ENCODE data around the gene CCDC102A.
"Not testable (repeated sequence)": the region's sequence is repeated elsewhere in the genome, so short reads cannot be mapped to it uniquely, and the experiment has no call there.

CCDC102A gene

DNA sequence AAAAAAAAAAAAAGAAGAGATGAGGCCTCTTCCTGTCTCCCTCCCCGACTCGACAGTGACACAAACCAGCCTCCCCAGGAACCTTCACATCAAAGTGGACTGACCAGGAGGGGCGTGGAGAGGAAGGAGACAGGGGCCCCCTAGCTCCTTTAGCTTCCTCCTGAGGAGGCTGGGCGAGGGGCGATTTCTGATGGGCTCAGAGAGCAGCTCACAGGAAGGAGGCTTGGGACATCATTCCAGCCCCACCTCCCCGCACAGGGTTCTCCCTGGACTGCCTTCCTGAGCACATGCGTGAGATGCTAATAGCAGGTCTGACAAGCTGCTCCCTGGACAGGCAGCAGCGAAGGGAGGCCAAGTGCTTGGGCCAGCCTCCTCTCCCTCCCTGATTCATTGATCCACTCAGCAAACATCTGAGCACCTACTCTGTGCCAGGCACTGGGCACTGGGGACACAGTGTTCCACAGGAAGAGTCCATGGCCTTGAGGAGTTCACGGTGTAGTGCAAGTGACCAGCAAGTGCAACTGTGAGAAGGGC is 35.7 kb downstream of the CCDC102A start:
- DNase-seq (ENCODE audit: low spot score), result no peak

DNA sequence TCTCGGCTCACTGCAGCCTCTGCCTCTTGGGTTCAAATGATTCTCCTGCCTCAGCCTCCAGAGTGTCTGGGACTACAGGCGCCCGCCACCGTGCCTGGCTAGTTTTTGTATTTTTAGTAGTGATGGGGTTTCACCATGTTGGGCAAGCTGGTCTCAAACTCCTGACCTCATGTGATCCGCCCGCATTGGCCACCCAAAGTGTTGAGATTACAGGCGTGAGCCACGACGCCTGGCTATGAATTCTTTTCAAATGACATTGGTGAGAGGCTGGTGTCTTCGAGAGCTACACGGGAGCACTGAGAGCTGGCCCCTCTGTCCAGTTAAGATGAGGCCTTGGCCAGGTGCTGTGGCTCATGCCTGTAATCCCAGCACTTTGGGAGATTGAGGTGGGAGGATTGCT is 36.4 kb downstream of the CCDC102A start:
- DNase-seq (ENCODE audit: low spot score), result not testable (repeated sequence)

DNA sequence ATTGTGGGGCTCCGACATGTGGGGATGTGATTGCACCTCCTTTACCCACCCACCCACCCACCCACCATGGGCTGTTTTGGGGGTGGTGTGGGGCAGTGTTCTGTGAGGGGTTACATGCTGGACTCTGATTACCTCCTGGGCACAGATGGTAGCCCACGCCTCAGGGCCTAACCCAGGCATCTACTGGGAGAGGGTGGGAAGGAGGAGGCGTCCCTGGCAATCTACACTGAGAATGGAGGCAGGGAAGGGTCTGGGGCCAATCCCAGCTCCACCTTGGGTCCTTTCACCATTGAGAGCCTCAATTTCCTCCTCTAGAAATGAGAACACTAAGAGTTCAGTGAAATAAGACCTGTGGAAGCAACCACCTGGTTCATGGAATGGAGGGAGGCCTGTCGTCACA is 38.3 kb downstream of the CCDC102A start:
- DNase-seq (ENCODE audit: low spot score), result no peak

DNA sequence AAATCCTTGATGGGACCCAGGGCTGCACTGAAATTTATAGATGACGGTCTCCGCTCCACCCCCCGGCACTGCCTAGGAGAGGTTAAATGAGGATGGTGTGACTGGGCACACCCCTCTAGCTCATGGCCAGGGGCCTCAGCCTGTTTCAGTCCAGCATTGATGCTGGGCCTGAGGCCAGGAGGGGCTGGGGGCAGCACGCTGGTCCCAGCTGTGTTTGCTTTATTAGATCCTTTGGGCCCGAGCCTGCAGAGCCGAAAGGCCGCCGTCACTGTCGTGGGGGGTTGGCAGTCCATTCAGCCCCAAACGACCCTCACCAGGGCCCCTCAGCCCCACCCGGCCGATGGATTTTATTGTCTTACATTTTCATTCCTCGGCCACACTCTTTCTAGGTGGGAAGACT is 39.2 kb downstream of the CCDC102A start:
- DNase-seq (ENCODE audit: low spot score), result no peak

DNA sequence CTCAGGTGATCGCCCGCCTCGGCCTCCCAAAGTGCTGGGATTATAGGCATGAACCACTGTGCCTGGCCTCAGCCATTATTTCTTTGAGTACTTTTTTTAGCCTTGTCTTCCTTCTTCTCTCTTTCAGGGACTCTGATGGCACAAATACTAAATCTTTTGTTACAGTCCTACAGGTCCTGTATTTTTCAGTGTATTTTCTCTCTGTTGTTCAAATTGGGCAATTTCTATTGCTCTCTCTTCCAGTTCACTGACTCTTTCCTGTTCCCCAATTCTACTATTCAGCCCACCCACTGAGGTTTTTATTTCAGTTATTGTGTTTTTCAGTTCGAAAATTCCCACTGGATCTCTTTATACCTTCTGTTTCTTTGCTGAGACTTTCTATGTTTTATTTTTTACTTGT is 42.6 kb downstream of the CCDC102A start:
- no peak for DNase-seq (ENCODE audit: low spot score)

DNA sequence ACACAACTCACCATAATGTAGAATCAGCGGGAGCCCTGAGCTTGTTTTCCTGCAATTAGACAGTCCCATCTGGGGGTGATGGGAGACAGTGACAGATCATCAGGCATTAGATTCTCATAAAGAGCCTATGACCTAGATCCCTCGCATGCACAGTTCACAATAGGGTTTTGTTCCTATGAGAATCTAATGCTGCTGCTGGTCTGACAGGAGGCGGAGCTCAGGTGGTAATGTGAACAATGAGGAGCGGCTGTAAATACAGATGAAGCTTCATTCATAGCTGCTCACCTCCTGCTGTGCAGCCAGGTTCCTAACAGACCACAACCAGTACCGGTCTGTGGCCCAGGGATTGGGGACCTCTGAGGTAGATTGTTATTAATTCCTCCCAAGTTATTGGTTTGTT is 47.1 kb downstream of the CCDC102A start:
- no peak for DNase-seq (ENCODE audit: low spot score)

DNA sequence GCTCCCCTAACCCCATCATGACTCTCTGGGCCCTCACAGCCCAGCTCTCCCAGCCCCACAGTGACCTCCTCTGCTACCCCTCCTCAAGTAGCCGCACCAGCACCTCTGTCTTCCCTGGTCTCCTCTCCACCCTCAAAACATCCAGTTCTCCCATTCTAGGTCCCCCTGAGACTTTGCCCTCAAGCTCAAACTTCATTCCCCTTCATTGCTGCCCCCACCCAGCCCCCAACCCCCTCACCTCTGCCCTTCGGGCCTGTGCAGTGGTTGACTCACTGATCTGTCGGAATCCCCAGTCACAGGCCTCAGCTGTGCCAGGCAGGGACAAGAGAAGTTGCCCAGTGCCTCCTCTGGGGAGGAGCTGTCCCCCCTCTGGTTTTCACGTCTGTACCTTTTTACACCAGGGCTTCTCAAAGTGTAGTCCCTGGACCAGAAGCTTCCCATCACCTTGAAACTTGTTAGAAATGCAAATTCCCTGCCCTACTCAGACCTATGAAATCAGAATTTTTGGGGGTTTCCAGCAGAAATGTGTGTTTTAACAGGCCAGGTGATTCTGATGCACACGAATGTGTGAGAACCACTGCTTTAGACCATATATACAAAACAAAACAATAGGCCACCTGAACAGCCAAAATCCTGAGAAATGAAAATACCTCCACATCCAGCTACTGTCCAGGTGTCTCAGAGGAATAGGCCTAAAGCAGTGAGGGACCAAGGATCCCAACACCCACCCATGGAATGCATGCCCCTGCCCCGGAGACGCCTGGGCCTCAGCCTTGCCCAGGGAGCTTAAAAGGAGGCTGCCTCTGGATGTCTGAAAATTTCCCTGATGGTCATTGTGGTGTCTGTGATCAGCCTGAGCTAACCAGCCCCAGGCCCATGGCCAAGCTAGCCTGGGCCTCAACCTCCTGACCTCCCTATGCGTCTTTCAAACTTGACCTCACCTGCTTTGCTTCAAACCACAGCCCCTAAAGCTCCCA is 49.2 kb downstream of the CCDC102A start:
- DNase-seq (ENCODE audit: low spot score), result no peak

DNA sequence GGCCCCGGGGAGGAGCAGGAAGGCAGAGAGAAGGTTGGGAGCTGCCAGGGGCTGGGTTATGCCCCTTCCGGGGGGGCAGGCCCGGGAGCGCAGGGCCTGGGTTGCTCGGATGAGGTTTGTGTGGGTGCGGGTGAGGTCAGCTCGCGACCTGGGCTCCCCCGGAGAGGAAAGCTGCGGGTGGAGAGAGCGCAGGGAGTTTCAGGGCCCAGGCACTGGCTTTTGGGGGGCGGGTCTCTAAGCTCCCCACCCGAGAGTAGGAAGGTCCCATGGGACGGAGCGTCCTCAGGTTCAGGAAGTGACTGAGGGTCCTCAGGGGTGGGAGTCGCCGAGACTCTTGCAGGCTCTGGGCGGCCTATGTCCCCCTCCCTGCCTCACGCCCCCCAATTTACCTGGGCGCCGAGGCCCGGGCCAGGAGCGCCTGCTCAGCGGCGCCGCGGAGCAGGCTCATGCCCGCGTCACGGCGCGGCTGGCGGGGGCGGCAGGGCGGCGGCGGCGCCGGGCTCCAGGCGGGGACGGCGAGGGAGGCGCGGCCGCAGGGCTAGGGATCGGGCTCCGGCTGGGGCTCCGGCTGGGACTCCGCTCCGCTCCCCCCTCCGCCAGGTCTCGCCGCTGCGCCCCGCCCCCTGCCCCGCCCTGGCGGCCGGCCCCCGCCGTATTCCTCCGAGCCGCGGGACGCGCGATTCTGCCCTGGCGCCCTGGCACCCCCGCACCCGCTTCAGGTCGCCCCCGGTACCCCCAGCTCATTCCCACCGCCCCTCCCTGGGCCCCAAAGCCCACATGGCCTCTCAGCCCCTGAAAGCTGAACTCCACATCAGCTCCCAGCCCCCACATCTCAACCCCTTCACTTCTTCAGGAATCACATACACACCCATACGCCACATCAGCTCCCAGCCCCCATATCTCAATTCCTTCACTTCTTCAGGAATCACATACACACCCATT is 50.2 kb downstream of the CCDC102A start, which contains the start of gene DOK4:
DOK4 (minus strand) TSS at position 578 of the 942 bp plus-strand sequence. CDS start 6,986 bp downstream, outside the sequence.
- peak; percentile 71 for DNase-seq (ENCODE audit: low spot score)

DNA sequence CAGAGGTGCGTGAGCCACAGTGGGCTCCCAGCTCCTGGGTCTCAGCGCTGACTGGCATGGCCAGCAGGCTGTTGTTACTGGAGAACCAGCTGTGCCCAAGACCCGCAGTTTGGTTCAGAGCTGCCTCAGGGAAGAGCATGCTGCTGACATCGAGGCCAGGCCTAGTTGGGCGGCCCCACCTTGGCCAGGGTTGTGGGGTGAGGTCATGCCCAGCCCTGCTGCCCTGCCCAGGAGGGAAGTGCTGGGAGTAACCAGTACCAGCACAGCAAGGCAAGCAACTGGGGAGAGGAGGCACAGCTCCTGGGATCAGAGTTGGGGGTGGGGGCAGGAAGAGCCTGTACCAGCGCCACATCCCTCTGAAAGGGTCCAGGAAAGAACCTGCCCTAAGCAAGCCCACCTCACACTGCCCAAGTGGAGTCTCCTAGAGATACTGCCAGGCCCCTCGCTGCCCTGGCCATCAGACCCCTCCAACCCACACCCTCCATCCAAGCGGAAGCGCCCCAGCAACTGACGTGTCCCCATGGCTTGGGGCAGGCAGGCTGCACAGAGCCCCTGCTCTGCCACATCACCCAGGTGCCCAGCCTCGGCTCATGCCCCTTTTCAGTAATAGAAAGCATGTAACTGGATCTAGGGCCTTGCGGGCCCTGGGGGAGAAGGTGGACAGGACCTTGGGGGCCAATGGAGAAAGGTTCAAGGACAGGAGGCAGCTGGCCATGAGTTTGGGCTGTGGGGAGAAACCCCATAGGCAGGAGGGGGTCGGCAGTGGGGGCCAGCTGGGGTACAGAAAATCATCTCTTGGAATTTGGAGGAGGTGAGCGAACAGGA is 51.1 kb downstream of the CCDC102A start:
- no peak for DNase-seq (ENCODE audit: low spot score)

DNA sequence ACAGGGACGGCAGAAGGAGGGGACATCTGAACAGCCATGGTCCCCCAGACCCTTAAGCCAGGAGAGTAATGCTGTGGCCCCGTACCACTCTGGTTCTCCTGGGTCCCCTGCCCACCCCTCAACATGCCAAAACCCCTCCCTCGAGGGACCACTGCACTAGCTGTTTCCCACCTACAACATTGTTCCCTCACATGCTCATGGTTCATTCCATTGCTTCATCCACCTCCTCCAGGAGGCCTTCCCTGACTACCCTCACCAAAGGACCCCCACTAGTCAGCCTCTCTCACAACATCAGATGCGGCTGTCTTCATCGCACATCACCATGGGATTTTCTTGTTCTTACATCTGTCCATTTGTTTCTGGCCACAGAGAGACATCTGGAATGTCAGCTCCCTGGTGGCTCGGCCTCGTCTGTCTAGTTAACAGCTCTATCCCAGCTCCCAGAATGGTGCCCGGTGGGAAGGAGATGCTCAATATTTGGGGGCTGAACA is 51.8 kb downstream of the CCDC102A start:
- DNase-seq (ENCODE audit: low spot score), result no peak

DNA sequence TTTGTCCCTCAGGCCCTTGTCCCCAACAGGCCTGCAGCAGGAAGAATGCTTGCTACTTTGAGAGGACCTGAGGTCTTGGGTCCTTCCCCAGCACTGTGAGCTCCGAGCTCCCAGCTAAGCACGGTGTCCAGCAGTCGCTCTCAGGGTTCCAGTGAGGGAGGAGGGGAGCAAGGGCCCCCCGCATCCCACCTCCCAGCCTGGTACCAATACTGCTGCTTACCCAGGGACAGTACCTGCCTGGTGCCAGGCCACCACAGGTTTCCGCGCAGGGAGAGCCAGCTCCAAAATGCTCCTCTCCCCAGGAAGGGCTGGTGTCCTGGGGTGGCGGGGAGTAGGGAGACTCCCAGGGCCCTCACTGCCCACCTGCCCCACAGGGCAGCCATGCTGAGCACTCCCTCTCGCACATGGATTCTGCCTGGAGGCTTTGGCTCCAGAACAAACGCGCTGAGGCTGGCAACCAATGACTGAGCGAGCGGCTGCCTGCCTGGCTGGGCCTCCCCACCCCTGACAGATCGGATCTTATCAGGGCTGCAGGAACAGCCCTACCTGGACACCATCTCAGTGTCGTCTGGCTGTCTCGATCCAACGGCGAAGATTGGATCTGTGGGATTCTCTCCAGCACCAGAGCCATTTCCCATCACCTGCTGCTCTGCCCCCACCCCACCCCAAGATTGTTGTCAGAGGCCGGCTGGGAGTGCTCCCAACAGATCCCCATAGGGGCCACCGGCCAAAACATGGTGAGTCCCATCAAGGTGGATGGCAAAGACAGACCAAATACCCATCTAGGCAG is 52.5 kb downstream of the CCDC102A start:
- DNase-seq (ENCODE audit: low spot score), result no peak

DNA sequence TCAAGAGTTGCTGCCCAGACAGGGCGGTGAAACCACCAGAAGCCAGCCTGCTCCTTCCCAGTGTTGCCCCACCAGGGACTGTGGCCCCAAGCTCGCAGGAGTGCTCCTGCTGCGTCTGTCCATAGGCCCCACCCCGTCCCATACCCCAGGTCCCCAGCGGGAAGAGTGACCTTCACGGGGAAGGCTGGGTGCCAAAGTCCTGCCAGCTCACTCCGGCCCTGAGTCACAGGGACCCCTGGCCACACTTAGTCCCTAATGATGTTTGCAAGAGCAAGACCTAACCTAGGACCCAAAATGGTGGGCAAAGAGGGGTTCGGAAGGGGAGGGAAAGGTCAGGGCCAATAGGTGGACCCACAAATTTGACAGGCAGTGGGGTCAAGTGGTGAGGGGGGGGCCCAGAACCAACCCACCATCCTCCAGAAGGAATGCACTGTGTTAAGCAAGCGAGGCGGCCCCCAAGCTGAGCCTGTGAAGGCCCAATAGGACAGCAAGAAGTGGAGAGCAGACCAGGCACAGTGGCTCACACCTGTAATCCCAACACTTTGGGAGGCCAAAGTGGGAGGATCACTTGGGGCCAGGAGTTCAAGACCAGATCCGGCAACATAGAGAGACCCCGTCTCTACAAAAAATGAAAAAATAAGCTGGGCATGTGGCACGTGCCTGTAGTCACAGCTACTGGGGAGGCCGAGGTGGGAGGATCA is 53.4 kb downstream of the CCDC102A start:
- DNase-seq (ENCODE audit: low spot score), result no peak

DNA sequence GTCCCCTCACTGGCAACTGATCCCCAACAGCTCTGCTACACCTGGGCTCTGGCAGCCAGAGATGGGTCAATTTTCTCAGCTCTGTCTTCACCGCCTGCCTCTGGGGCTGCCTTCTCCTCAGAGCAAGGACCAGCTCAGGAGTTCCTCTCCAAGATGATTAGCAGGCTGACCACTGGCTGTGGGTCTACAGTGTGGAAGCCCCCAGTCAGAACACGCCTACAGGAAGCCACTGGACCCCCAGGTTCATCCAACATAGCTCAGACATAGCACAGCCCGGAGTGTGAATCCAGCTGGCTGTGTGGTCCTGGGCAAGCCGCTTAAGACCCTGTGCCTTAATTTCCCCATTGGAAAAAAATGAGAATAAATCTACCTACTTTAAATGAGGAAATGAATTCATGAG is 55.0 kb downstream of the CCDC102A start:
- DNase-seq (ENCODE audit: low spot score), result no peak

DNA sequence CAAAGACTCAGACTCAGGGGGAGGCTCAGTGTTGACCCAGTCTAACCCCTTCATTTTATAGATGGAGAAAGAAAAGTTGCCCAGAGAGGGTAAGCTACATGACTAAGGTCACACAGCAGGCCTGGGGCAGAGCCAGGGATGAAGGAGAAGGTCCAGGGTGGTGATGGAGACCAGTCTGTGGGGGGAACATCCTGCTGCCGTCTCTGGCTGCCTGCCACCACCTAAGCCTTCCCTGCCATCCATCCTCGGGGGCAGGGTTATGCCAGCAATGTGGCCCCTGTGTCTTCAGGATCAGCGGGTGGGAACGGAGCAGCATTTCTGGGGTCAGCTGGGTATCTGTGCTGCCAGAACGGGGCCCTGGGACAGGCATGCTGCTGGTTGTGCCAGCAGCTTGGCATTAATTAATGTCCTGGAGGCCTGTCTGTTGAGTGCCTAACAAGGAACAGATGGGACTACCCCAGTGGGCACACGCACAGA is 55.6 kb downstream of the CCDC102A start:
- DNase-seq (ENCODE audit: low spot score), result no peak

DNA sequence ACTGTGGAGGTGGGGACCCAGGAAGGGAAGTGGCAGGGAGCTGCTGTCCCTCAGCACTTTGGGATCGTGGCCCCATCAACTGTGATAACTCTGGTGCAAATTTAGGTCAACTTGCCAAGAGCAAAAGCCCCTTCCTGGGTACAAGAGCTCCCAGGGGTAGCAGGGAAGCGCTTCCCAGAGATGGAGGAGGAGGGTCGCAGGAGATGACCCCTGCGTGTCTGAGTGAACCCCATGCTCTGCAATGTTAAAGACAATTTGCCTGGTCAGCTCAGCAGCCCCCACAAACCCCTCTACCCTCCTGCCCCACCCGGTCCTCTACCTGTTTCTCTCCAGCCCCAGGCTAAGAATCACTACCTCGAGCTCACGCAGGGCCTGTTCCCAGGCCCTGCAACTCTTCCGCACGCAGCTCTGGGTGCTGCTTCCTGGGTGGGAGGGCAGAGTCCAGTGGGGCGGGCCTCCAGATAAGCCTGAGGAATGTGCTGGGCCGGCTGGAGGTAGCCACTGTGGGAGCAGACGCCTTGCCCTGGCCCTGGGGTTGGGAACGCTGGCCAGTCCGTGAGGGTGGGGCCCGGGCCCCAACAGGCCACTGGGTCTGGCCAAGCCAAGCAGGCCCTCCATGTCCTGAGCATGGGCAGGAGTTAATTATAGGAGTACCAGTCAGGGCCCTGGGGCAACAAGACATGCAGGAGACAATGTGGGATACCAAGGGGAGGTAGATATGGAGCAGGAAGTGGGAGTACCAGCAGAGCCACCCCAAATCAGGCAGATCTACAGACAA is 56.2 kb downstream of the CCDC102A start:
- DNase-seq (ENCODE audit: low spot score), result no peak

DNA sequence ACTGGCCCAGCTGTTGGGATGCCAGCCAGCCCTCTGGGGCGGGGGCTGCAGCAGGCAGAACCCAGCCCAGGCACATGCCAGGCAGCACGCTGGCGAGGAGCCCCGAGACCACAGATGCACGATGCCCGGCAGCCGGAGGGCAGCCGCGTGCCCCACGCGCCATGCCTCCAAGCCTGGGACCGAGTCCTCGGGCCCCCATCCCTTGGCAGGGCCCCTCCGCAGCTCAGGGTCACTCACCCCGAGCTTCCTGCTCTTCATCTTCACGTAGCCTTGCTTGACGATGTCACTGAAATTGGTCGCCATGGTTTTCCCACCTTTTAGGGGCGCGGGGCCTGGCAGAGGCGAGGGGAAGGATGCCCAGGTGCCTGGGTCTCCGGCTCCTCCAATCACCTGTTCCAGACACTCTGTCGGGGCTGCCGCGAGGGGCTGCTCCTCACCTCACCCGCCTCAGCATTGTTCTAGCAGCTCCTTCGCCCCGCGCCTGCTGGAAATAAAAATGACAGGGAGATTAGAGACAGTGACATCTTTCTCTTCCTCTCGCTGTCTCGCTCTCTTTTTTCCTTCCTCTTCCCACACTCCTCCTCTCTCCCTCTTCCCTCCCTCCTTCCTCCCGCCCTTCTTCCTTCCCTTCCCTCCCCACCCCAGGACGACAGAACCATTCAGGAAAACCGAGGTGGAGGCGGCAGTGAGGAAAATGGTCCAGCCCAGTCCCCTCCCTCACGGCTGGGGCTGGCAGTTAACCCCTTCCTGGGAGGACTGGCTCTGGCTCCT is 57.0 kb downstream of the CCDC102A start:
- DNase-seq (ENCODE audit: low spot score), result peak; percentile 70

DNA sequence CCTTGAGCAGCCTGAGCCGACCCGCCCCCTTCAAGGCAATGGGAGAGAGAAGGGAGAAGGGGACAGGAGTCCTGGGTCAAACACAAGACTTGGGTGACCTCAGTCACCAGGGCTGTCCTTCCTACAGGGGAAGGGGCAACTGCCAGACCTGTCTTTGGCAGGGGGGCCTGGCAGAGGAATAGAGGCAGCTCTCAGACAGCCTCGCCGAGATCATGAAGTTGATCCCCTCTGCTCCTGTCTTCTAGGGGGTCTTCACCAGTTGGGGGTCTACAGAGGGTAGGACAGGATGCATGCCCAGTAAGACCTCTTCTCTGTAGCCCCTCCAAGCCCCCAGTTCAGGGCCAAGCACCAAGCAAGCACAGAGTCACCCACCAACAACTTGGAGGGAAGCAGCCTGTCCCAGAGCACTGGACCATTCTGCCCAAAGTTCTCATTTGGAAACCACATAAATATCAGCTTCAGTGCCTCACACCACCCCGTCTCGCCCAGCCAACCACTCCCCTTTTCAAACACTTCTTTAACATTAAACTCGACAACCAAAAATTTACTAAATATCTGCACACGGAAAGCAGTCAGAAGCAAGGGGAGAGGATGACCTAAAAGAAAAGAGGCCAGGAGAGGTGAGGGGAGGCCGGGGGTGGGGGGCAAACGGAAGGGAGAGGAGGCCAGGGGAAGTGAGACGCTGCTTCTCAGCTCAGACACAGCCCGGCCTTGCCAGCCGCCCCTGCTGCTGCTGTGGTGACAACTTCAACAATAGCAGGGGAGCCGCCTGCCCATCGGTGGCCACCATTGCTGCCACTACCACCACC is 57.8 kb downstream of the CCDC102A start:
- DNase-seq (ENCODE audit: low spot score), result no peak

All from Ammon's horn (tissue), 1 donor.